ENCODE results near the gene PKN1.
A peak's percentile ranks its signal among the peaks of the same experiment; 100 is the strongest.
"Not testable (repeated sequence)": the region's sequence is repeated elsewhere in the genome, so short reads cannot be mapped to it uniquely, and the experiment has no call there.

PKN1 gene

GRCh38 chr19:14495672-14496028, 62.5 kb downstream of the PKN1 start:
- no peak for DNase-seq (ENCODE audit: insufficient read length, low spot score)
- FAIRE-seq: no peak
- TF ChIP-seq POLR2AphosphoS5 (IDR thresholded peaks at IDR 0.05; ENCODE audit: low read depth, low read length): no peak
- TF ChIP-seq PAX5 (IDR thresholded peaks at IDR 0.05; ENCODE audit: insufficient read depth, low read length, severe bottlenecking): no peak
- TF ChIP-seq POLR2A (IDR thresholded peaks at IDR 0.05; ENCODE audit: low read depth, low read length): no peak
- TF ChIP-seq TAF1 (IDR thresholded peaks at IDR 0.05; ENCODE audit: low read depth, low read length): no peak
- TF ChIP-seq POU2F2 (IDR thresholded peaks at IDR 0.05; ENCODE audit: low read depth, low read length): no peak
- no peak for TF ChIP-seq SPI1 (IDR thresholded peaks at IDR 0.05; ENCODE audit: low read depth, low read length)

DNA sequence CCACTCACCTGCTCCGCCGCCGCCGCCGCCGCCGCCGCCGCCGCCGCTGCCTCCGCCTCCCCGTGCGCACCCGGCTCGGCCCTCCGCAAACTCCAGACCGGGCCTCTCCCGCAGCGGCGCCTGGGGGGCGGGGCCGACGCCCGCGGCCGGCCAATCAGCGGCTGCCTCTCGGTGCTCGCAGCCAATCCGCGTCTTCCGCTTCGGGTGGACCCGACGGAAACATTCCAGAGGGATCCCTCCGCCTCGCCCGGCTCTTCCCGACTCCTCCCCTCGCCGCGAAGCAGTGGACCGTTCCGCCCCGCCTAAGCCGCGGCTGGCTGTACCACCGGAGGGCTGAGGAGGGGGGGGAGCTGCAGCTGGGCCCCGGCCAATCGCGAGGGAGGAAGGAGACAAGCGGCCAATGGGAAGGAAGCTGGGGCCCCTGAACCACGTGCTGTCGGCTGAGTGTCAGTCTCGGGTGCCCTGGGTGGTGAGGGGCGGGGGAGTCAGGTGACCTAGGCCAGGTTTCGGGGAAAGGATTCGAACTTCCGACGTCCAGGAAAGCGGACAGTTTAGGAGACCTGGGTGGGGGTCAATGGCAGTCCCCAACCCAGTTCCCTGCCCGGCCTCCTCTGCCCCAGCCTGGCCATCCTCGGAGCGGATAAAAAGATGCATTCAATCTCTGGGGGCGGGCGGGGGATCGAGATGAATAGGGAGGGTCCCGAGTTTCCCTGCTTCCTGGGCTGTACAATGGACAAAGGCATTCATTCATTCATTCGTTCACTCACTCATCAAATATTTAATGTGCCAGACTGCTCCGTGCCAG, 63.1 kb downstream of the PKN1 start, which contains the start of gene GIPC1:
Gene GIPC1, minus strand, starts transcription at position 99 of the 805 bp plus-strand sequence. CDS start 13,151 bp downstream, outside the sequence.
- FAIRE-seq (peak; percentile 90), DNase-seq (ENCODE audit: insufficient read length, low spot score) (peak; percentile 99)
- TF ChIP-seq SPI1 (IDR thresholded peaks at IDR 0.05; ENCODE audit: low read depth, low read length) (no peak), TAF1 (IDR thresholded peaks at IDR 0.05; ENCODE audit: low read depth, low read length) (no peak), PAX5 (IDR thresholded peaks at IDR 0.05; ENCODE audit: insufficient read depth, low read length, severe bottlenecking) (no peak), POLR2AphosphoS5 (IDR thresholded peaks at IDR 0.05; ENCODE audit: low read depth, low read length) (no peak), POLR2A (IDR thresholded peaks at IDR 0.05; ENCODE audit: low read depth, low read length) (no peak), POU2F2 (IDR thresholded peaks at IDR 0.05; ENCODE audit: low read depth, low read length) (no peak)

- DNase-seq (ENCODE audit: insufficient read length, low spot score) (no peak), FAIRE-seq (no peak)
- TF ChIP-seq POLR2AphosphoS5 (IDR thresholded peaks at IDR 0.05; ENCODE audit: low read depth, low read length) (no peak), POLR2A (IDR thresholded peaks at IDR 0.05; ENCODE audit: low read depth, low read length) (no peak), POU2F2 (IDR thresholded peaks at IDR 0.05; ENCODE audit: low read depth, low read length) (no peak), PAX5 (IDR thresholded peaks at IDR 0.05; ENCODE audit: insufficient read depth, low read length, severe bottlenecking) (no peak), TAF1 (IDR thresholded peaks at IDR 0.05; ENCODE audit: low read depth, low read length) (no peak), SPI1 (IDR thresholded peaks at IDR 0.05; ENCODE audit: low read depth, low read length) (no peak)
Observed at GRCh38 chr19:14496834-14497227, 63.7 kb downstream of the PKN1 start.

GRCh38 chr19:14497228-14497921, 64.3 kb downstream of the PKN1 start:
- FAIRE-seq: no peak
- no peak for DNase-seq (ENCODE audit: insufficient read length, low spot score)
- TF ChIP-seq PAX5 (IDR thresholded peaks at IDR 0.05; ENCODE audit: insufficient read depth, low read length, severe bottlenecking) (no peak), POLR2A (IDR thresholded peaks at IDR 0.05; ENCODE audit: low read depth, low read length) (no peak), SPI1 (IDR thresholded peaks at IDR 0.05; ENCODE audit: low read depth, low read length) (no peak)

- no peak for FAIRE-seq
- TF ChIP-seq SPI1 (IDR thresholded peaks at IDR 0.05; ENCODE audit: low read depth, low read length) (no peak), POLR2A (IDR thresholded peaks at IDR 0.05; ENCODE audit: low read depth, low read length) (no peak), POLR2AphosphoS5 (IDR thresholded peaks at IDR 0.05; ENCODE audit: low read depth, low read length) (no peak), PAX5 (IDR thresholded peaks at IDR 0.05; ENCODE audit: insufficient read depth, low read length, severe bottlenecking) (no peak), POU2F2 (IDR thresholded peaks at IDR 0.05; ENCODE audit: low read depth, low read length) (no peak), TAF1 (IDR thresholded peaks at IDR 0.05; ENCODE audit: low read depth, low read length) (no peak)
- no peak for DNase-seq (ENCODE audit: insufficient read length, low spot score)
Observed at GRCh38 chr19:14502334-14503092, 69.4 kb downstream of the PKN1 start.

- no peak for DNase-seq (ENCODE audit: insufficient read length, low spot score)
- TF ChIP-seq SPI1 (IDR thresholded peaks at IDR 0.05; ENCODE audit: low read depth, low read length): no peak
- no peak for TF ChIP-seq POLR2A (IDR thresholded peaks at IDR 0.05; ENCODE audit: low read depth, low read length)
- no peak for FAIRE-seq
Observed at GRCh38 chr19:14503285-14503684, 70.2 kb downstream of the PKN1 start.

DNA sequence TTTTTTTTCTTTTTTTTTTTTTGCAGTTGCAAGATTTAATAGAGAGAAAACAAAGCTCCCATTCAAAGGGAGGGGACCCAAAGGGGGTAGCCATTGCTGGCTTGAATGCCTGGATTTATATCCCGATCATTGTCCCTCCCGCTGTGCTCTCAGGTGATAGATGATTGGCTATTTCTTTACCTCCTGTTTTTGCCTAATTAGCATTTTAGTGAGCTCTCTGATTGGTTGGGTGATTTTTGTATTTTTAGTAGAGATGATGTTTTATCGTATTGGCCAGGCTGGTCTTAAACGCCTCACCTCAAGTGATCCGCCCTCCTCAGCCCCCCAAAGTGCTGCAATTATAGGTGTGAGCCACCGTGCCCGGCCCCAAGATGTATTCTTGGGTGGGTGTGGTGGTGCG, 71.5 kb downstream of the PKN1 start:
- not testable (repeated sequence) for FAIRE-seq; DNase-seq (ENCODE audit: insufficient read length, low spot score)

- peak; percentile 38 for FAIRE-seq
- no peak for TF ChIP-seq POU2F2 (IDR thresholded peaks at IDR 0.05; ENCODE audit: low read depth, low read length)
- TF ChIP-seq PAX5 (IDR thresholded peaks at IDR 0.05; ENCODE audit: insufficient read depth, low read length, severe bottlenecking): no peak
- no peak for TF ChIP-seq SPI1 (IDR thresholded peaks at IDR 0.05; ENCODE audit: low read depth, low read length)
- no peak for TF ChIP-seq POLR2A (IDR thresholded peaks at IDR 0.05; ENCODE audit: low read depth, low read length)
- no peak for TF ChIP-seq POLR2AphosphoS5 (IDR thresholded peaks at IDR 0.05; ENCODE audit: low read depth, low read length)
- no peak for TF ChIP-seq TAF1 (IDR thresholded peaks at IDR 0.05; ENCODE audit: low read depth, low read length)
- DNase-seq (ENCODE audit: insufficient read length, low spot score): peak; percentile 82
Observed at GRCh38 chr19:14505488-14506239, 72.6 kb downstream of the PKN1 start.
